ENCODE data around the gene DNAJC18.

DNA sequence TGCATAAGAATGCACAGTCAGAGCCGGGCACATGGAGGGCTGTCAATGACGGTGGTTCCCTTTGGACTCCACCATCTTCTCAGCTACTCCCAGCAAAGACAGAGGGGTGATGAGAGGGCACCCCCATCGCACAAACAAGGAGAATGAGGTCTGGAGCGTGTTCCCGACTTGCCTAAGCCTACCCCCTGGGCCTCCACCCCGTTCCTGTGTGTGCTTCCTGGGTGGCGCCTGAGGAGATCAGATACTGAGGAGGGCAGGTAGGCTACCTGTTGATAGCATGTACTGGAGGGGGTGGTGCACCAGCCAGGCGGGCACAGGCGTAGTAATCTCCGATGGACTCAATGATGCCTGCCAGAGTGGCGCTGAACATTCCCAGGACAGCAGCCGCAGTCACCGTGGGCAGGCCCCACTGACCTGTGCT lies 60.4 kb downstream of the DNAJC18 start:
- TF ChIP-seq POLR2A (IDR thresholded peaks at IDR 0.05; ENCODE audit: low read depth), result no peak
- TF ChIP-seq, protein P1, sequence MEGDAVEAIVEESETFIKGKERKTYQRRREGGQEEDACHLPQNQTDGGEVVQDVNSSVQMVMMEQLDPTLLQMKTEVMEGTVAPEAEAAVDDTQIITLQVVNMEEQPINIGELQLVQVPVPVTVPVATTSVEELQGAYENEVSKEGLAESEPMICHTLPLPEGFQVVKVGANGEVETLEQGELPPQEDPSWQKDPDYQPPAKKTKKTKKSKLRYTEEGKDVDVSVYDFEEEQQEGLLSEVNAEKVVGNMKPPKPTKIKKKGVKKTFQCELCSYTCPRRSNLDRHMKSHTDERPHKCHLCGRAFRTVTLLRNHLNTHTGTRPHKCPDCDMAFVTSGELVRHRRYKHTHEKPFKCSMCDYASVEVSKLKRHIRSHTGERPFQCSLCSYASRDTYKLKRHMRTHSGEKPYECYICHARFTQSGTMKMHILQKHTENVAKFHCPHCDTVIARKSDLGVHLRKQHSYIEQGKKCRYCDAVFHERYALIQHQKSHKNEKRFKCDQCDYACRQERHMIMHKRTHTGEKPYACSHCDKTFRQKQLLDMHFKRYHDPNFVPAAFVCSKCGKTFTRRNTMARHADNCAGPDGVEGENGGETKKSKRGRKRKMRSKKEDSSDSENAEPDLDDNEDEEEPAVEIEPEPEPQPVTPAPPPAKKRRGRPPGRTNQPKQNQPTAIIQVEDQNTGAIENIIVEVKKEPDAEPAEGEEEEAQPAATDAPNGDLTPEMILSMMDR (IDR thresholded peaks at IDR 0.05), result no peak

All from esophagus muscularis mucosa (tissue), 3 donors.